Breast epithelium (tissue), 4 donors: ENCODE measurements around the gene SOX13. TPM values are rescaled to one million over a fixed set of nuclear protein-coding genes. Genes with fewer than 3 reads are reported as not detected.

Experiments
- DNase-seq, 2 donors: peaks; one replicate each; pipeline ENCODE4 v3.0.0-alpha.2; 2019; ENCODE audit warnings: low spot score in 2 of 2
- H3K27ac ChIP-seq, 2 donors: fragments of 200-600 bp; sonication (generic) in 1 of 2; one replicate each; pipeline ENCODE4 v1.5.1; 2016 to 2019; ENCODE audit warnings: mild to moderate bottlenecking in 1 of 2
- H3K27me3 ChIP-seq, 2 donors: fragments of 200-600 bp; sonication (generic) in 1 of 2; one replicate each; pipeline versions ENCODE4 v1.5.1 to v1.6.0; 2017 to 2019; ENCODE audit warnings: control low read depth in 1 of 2, mild to moderate bottlenecking in 1 of 2
- H3K36me3 ChIP-seq: fragments of 200-600 bp; one replicate; pipeline ENCODE4 v1.5.1; 2019
- H3K4me1 ChIP-seq, 2 donors: fragments of 200-600 bp; sonication (generic); one replicate each; pipeline ENCODE4 v1.5.1; 2016 to 2019; ENCODE audit warnings: control low read depth in 1 of 2
- H3K4me3 ChIP-seq, 3 donors: fragments of 200-600 bp; sonication (generic); 1 replicate in 2 of 3; 2 replicates in 1 of 3; pipeline ENCODE4 v1.5.1; 2016 to 2019; ENCODE audit warnings: mild to moderate bottlenecking in 3 of 3, moderate library complexity in 2 of 3
- H3K9me3 ChIP-seq, 2 donors: fragments of 200-600 bp; sonication (generic) in 1 of 2; one replicate each; pipeline ENCODE4 v1.5.1; 2016 to 2019; ENCODE audit warnings: control low read depth in 1 of 2
- CTCF ChIP-seq, 3 donors: fragments of 450-650 bp; IDR thresholded peaks; one replicate each; pipeline ENCODE4 v1.5.1; 2016 to 2017; ENCODE audit warnings: antibody characterized with exemption in 3 of 3, mild to moderate bottlenecking in 3 of 3, moderate library complexity in 3 of 3
- POLR2A ChIP-seq: fragments of 450-650 bp; IDR thresholded peaks from one replicate; pipeline ENCODE4 v1.6.1; 2016; ENCODE audit warnings: antibody characterized with exemption, mild to moderate bottlenecking, moderate library complexity
- POLR2AphosphoS5 ChIP-seq, 3 donors: sonication (generic); formaldehyde crosslinking; IDR thresholded peaks; one replicate each; pipeline ENCODE4 v1.6.1; 2017; ENCODE audit warnings: antibody characterized with exemption in 3 of 3
- intact Hi-C: fragments of 100-400 bp; cut with DNase I; formaldehyde crosslinking; loops from one replicate; pipeline ENCODE4 v1.15.1; 2023; ENCODE audit warnings: low total_unique reads
- total RNA-seq, 3 donors: library from RNA; depleted of rRNA; stranded (reverse); fragments of >200 nt; gene quantifications; one replicate each; pipeline ENCODE4 v1.1.0, GENCODE V29; 2016

SOX13 gene
- total RNA-seq, 3 donors from 2014 or later, result 22.9 to 34.7 (median 31.9) TPM

- Histone ChIP-seq H3K27me3 (no peaks in the 10 kb centered on the region), H3K4me1 (no peaks in the 10 kb centered on the region), H3K27ac (no peak overlapping the region), H3K4me3 (no peak overlapping the region), H3K9me3 (no peaks in the 10 kb centered on the region), H3K36me3 (no peaks in the 10 kb centered on the region)
- intact Hi-C loops, result loop anchor here (10.0 kb wide), 1 partner anchor 203 kb away; no protein-coding TSS in a partner anchor
- no peak for TF ChIP-seq POLR2A
- TF ChIP-seq CTCF (IDR thresholded peaks at IDR 0.05), result no peak
- TF ChIP-seq POLR2AphosphoS5 (IDR thresholded peaks at IDR 0.05), result no peak
- no peak for DNase-seq
These were observed 88.9 kb downstream of the SOX13 start for GRCh38 chr1:204161609-204162493.

GRCh38 chr1:204162494-204163074, 89.7 kb downstream of the SOX13 start:
- Histone ChIP-seq H3K27ac (no peak overlapping the region), H3K36me3 (no peaks in the 10 kb centered on the region), H3K4me1 (no peaks in the 10 kb centered on the region), H3K27me3 (no peaks in the 10 kb centered on the region), H3K4me3 (no peak overlapping the region), H3K9me3 (no peaks in the 10 kb centered on the region)
- peak; percentile 26 to 33 (median 31) for TF ChIP-seq POLR2AphosphoS5 (IDR thresholded peaks at IDR 0.05)
- no peak for TF ChIP-seq POLR2A
- peak; percentile 97 to 99 (median 98) for TF ChIP-seq CTCF (IDR thresholded peaks at IDR 0.05)
- DNase-seq, result peak; percentile 80 to 90
- intact Hi-C loops, result loop anchor here (10.0 kb wide), 1 partner anchor 202 kb away; no protein-coding TSS in a partner anchor

- DNase-seq, result no peak
- TF ChIP-seq POLR2AphosphoS5 (IDR thresholded peaks at IDR 0.05) (no peak), POLR2A (no peak), CTCF (IDR thresholded peaks at IDR 0.05) (no peak)
- intact Hi-C loops, result loop anchor here (10.0 kb wide), 1 partner anchor 199 kb away; no protein-coding TSS in a partner anchor
- Histone ChIP-seq H3K27ac (no peak within 1 kb of the TSS), H3K9me3 (peaks cover 14 to 19% of the 10 kb centered on the region in 2 donors), H3K36me3 (no peaks in the 10 kb centered on the region), H3K4me3 (no peak within 1 kb of the TSS), H3K4me1 (no peaks in the 10 kb centered on the region), H3K27me3 (no peaks in the 10 kb centered on the region)
These were observed 93.3 kb downstream of the SOX13 start, which contains the start of gene REN for GRCh38 chr1:204166219-204166618. TSS of gene REN (minus strand) at chr1:204166337. CDS start at chr1:204166293, 44 bp downstream.

- H3K9me3 ChIP-seq, result peaks cover 14 to 19% of the 10 kb centered on the region in 2 donors
- no peaks in the 10 kb centered on the region for H3K27me3 ChIP-seq
- no peaks in the 10 kb centered on the region for H3K4me1 ChIP-seq
- no peaks in the 10 kb centered on the region for H3K36me3 ChIP-seq
- no peak overlapping the region for H3K4me3 ChIP-seq
- no peak overlapping the region for H3K27ac ChIP-seq
- TF ChIP-seq POLR2A (no peak), CTCF (IDR thresholded peaks at IDR 0.05) (no peak)
- intact Hi-C loops, result loop anchor here (10.0 kb wide), 1 partner anchor 197 kb away; no protein-coding TSS in a partner anchor
- DNase-seq, result no peak
These were observed 94.8 kb downstream of the SOX13 start for GRCh38 chr1:204167730-204168129.

GRCh38 chr1:204169858-204170257, 96.9 kb downstream of the SOX13 start:
- no peaks in the 10 kb centered on the region for H3K27me3 ChIP-seq
- no peaks in the 10 kb centered on the region for H3K36me3 ChIP-seq
- intact Hi-C loops, result loop anchor here (10.0 kb wide), 1 partner anchor 195 kb away; no protein-coding TSS in a partner anchor
- no peaks in the 10 kb centered on the region for H3K4me1 ChIP-seq
- H3K9me3 ChIP-seq, result peaks cover 14 to 19% of the 10 kb centered on the region in 2 donors
- no peak overlapping the region for H3K27ac ChIP-seq
- TF ChIP-seq POLR2AphosphoS5 (IDR thresholded peaks at IDR 0.05) (no peak), CTCF (IDR thresholded peaks at IDR 0.05) (no peak), POLR2A (no peak)
- DNase-seq, result no peak
- H3K4me3 ChIP-seq, result no peak overlapping the region
